ENCODE results near the gene CYB5R2.
"Not testable (repeated sequence)": the region's sequence is repeated elsewhere in the genome, so short reads cannot be mapped to it uniquely, and the experiment has no call there.

CYB5R2 gene

GRCh38 chr11:7677071-7677470 is 3.8 kb upstream of the CYB5R2 start:
- Mint-ChIP-seq H3K27ac (no peak overlapping the region), H3K27me3 (peaks cover 38% of the 10 kb centered on the region), H3K9me3 (ENCODE audit: low read depth) (no peaks in the 10 kb centered on the region), H3K36me3 (no peaks in the 10 kb centered on the region), H3K4me1 (ENCODE audit: low read depth) (peaks cover 11% of the 10 kb centered on the region), H3K4me3 (no peak overlapping the region)

DNA sequence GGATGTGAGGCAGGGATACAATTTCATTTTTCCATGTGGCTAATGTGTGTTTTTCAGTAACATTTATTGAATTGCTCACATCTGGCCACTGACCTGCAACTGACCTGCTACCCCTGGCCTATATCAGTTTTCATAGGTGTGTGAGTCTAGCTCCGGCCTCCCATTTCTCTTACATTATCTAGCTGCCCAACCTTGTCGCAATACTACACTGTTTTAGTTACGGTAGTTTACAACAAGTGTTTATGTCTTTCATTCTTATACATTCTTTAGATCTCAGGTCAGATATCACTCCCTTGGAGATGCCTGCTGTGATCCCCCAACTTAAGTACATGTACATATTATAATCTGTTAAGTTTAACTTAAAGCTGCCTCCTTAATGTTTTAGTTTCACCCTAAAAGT is 2.3 kb upstream of the CYB5R2 start:
- H3K27me3 Mint-ChIP-seq, result peaks cover 38% of the 10 kb centered on the region
- no peaks in the 10 kb centered on the region for H3K9me3 Mint-ChIP-seq (ENCODE audit: low read depth)
- peaks cover 11% of the 10 kb centered on the region for H3K4me1 Mint-ChIP-seq (ENCODE audit: low read depth)

DNA sequence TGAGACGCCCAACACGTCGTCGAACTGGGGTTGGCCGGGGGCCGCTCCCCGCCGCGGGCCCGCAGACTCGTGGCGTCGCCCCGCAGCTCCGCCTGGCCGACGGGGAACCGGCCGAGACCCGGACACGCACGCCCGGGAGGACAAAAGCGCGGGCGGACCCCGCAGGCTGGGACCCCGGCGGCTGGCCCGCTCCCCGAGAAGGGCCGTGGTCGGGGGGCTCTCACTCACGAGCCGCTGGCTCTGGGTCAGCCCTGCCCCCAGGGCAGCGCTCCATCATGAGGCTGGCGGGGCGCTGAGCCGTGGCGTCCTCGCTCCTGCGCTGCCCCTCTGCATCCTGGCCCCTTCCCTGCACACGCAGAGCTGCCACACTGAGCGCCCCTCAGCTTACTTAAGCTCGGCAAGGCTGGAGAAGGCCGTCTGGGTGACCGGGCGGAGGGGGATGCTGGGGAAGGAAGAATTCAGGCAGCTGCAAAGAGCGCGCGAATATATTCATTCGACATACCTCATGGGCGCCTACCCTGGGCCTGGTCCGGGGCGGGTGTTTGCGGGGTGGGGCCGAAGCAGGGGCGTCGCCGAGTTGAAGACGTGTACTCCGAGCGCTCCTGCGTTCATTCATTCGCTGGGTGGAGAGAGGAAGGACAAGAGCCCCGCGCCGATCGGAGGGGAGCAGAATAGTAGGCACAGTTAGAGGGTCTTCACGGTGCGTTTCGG is 579 bp upstream of the CYB5R2 start:
- no peak overlapping the region for H3K27ac Mint-ChIP-seq
- peaks cover 38% of the 10 kb centered on the region for H3K27me3 Mint-ChIP-seq
- peak overlapping the region; percentile 82 for H3K4me3 Mint-ChIP-seq
- H3K36me3 Mint-ChIP-seq, result no peaks in the 10 kb centered on the region
- no peaks in the 10 kb centered on the region for H3K9me3 Mint-ChIP-seq (ENCODE audit: low read depth)
- peaks cover 11% of the 10 kb centered on the region for H3K4me1 Mint-ChIP-seq (ENCODE audit: low read depth)

More for the DNA sequence above, 2.3 kb upstream of the CYB5R2 start:
- Mint-ChIP-seq H3K4me3 (no peak overlapping the region), H3K27ac (no peak overlapping the region), H3K36me3 (no peaks in the 10 kb centered on the region)

- Mint-ChIP-seq H3K27ac (no peak overlapping the region), H3K27me3 (peaks cover 32% of the 10 kb centered on the region), H3K36me3 (no peaks in the 10 kb centered on the region), H3K4me3 (peak overlapping the region; percentile 66), H3K9me3 (ENCODE audit: low read depth) (no peaks in the 10 kb centered on the region), H3K4me1 (ENCODE audit: low read depth) (peaks cover 11% of the 10 kb centered on the region)
Observed at GRCh38 chr11:7672276-7672959, 882 bp downstream of the CYB5R2 start.

DNA sequence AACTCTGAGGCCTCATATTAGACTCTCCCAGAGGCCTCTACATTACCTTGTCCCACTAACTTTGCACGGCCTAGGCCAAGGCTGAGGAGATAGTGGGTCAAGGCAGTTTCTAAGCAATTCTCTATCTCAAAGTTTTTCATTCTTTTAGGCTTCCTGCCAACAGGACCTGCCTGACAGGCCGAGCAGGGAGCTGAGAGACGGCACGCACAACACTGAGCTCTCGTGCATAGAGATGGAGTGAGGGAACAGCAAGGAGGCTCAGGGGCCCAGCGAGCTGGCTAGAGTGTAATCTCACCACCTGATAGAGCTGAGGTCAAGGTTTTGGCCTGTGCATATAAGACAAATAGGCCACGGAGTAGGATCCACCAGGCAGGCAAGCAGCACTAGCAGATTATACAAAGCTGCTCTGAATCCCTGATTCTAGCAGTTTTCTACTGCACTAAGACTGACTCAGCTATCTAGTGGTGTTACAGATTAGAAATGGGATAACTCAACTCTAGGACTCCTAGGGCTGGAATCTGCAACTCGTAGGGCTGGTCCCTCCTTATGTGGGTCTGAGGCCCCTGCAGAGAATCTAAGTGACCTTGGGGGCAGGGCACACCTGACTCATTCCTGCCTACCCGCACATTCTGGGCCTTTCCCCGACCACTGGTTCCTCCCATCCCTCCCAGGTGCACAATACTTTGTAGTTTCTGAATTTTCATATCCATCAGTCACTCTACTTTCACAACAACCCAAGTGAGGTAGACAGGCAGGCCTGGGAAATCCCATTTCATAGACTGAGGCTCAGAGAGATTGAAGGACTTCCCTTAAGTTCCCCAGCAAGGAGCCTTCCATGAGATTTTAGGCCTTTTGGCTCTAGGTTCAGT is 1.7 kb downstream of the CYB5R2 start:
- Mint-ChIP-seq H3K4me1 (ENCODE audit: low read depth) (peaks cover 11% of the 10 kb centered on the region), H3K27me3 (peaks cover 27% of the 10 kb centered on the region), H3K9me3 (ENCODE audit: low read depth) (no peaks in the 10 kb centered on the region), H3K4me3 (no peak overlapping the region), H3K27ac (no peak overlapping the region), H3K36me3 (no peaks in the 10 kb centered on the region)

DNA sequence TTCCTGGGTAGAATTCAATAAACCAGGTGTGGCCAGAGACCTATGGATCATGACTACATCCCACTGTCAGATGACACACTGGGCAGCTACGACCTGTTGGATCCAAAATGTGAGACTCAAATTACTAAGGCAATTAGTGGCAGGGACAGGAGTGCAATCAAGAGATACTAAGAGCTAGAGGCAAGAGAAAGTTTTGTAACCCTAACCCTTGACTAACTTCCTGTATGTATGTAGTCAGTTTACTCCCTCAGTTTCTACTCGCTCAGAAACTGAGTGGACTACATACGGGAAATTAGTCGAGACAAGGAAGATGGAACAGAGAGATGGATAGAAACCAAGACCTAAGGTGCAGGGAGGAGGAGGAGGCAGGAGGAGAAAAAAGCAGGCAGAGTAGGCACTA is 2.7 kb downstream of the CYB5R2 start:
- no peak overlapping the region for H3K4me3 Mint-ChIP-seq
- H3K27me3 Mint-ChIP-seq, result peaks cover 20% of the 10 kb centered on the region
- H3K9me3 Mint-ChIP-seq (ENCODE audit: low read depth), result no peaks in the 10 kb centered on the region
- no peaks in the 10 kb centered on the region for H3K36me3 Mint-ChIP-seq
- peaks cover 11% of the 10 kb centered on the region for H3K4me1 Mint-ChIP-seq (ENCODE audit: low read depth)
- no peak overlapping the region for H3K27ac Mint-ChIP-seq

DNA sequence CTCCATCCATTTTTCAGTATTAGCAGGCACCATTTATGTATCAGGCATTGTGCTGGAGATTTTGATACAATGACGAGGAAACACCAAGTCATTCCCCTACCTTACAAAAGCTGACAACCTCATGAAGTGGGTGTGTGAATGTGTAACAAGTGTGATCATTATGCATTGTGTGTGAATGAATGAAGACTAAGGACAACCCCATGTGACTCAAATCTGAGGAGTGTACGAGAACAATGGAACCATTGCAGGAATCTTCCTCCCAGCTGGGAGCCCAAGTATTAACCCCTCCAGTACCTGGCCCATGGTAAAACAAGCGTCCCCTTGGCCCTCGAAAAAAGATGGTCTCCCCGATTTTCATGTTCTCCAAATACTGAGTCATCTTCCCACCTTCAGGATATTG is 4.4 kb downstream of the CYB5R2 start:
- no peak overlapping the region for H3K27ac Mint-ChIP-seq
- peaks cover 3% of the 10 kb centered on the region for H3K27me3 Mint-ChIP-seq
- peaks cover 4% of the 10 kb centered on the region for H3K4me1 Mint-ChIP-seq (ENCODE audit: low read depth)
- H3K9me3 Mint-ChIP-seq (ENCODE audit: low read depth), result no peaks in the 10 kb centered on the region
- H3K36me3 Mint-ChIP-seq, result no peaks in the 10 kb centered on the region
- no peak overlapping the region for H3K4me3 Mint-ChIP-seq

GRCh38 chr11:7668464-7668863 is 4.8 kb downstream of the CYB5R2 start:
- Mint-ChIP-seq H3K4me3 (no peak overlapping the region), H3K9me3 (ENCODE audit: low read depth) (no peaks in the 10 kb centered on the region), H3K4me1 (ENCODE audit: low read depth) (peaks cover 3% of the 10 kb centered on the region), H3K36me3 (no peaks in the 10 kb centered on the region), H3K27ac (no peak overlapping the region), H3K27me3 (peaks cover 2% of the 10 kb centered on the region)

GRCh38 chr11:7667460-7667859 is 5.8 kb downstream of the CYB5R2 start:
- H3K27ac Mint-ChIP-seq, result no peak overlapping the region
- H3K4me3 Mint-ChIP-seq, result no peak overlapping the region
- H3K4me1 Mint-ChIP-seq (ENCODE audit: low read depth), result peaks cover 2% of the 10 kb centered on the region
- H3K9me3 Mint-ChIP-seq (ENCODE audit: low read depth), result no peaks in the 10 kb centered on the region
- H3K27me3 Mint-ChIP-seq, result no peaks in the 10 kb centered on the region
- H3K36me3 Mint-ChIP-seq, result no peaks in the 10 kb centered on the region

DNA sequence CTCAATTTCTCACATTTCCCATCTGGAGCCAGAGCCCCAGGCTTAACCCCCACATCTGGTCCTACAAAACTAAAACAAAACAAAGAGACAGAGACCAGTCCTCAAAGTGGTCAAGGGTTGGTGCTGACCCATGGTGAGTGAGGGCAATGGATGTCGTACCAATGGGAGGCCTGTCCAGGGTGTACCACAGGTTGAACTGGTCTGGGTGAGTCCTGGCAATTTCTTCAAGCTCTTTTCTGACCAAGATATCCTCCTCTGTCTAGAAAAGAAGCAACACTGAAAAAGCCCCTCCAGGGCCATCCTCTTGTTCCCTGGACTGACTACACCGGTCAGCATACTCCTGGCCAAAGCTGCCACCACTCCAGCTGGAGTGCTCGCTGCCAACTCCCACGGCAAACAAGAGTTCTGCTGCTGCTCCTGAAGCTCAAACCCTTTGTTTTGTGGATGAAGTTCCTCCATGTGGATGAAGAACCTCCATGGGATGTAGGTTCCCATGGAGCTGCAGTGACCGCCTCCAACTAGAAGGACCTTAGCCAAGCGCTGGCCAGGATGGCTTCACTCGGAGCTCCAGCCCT is 6.9 kb downstream of the CYB5R2 start:
- H3K36me3 Mint-ChIP-seq, result no peaks in the 10 kb centered on the region
- H3K27ac Mint-ChIP-seq, result no peak overlapping the region

GRCh38 chr11:7665473-7666291 is 7.6 kb downstream of the CYB5R2 start:
- H3K9me3 Mint-ChIP-seq (ENCODE audit: low read depth), result no peaks in the 10 kb centered on the region
- H3K36me3 Mint-ChIP-seq, result no peaks in the 10 kb centered on the region
- H3K27ac Mint-ChIP-seq, result no peak overlapping the region
- H3K4me1 Mint-ChIP-seq (ENCODE audit: low read depth), result no peaks in the 10 kb centered on the region
- no peaks in the 10 kb centered on the region for H3K27me3 Mint-ChIP-seq
- no peak overlapping the region for H3K4me3 Mint-ChIP-seq

More for the DNA sequence above, 6.9 kb downstream of the CYB5R2 start:
- no peaks in the 10 kb centered on the region for H3K4me1 Mint-ChIP-seq (ENCODE audit: low read depth)
- H3K9me3 Mint-ChIP-seq (ENCODE audit: low read depth), result no peaks in the 10 kb centered on the region
- H3K27me3 Mint-ChIP-seq, result no peaks in the 10 kb centered on the region
- H3K4me3 Mint-ChIP-seq, result no peak overlapping the region

GRCh38 chr11:7664867-7665266 is 8.4 kb downstream of the CYB5R2 start:
- no peaks in the 10 kb centered on the region for H3K4me1 Mint-ChIP-seq (ENCODE audit: low read depth)
- H3K27ac Mint-ChIP-seq, result no peak overlapping the region
- H3K36me3 Mint-ChIP-seq, result no peaks in the 10 kb centered on the region
- no peak overlapping the region for H3K4me3 Mint-ChIP-seq
- H3K27me3 Mint-ChIP-seq, result no peaks in the 10 kb centered on the region
- no peaks in the 10 kb centered on the region for H3K9me3 Mint-ChIP-seq (ENCODE audit: low read depth)

DNA sequence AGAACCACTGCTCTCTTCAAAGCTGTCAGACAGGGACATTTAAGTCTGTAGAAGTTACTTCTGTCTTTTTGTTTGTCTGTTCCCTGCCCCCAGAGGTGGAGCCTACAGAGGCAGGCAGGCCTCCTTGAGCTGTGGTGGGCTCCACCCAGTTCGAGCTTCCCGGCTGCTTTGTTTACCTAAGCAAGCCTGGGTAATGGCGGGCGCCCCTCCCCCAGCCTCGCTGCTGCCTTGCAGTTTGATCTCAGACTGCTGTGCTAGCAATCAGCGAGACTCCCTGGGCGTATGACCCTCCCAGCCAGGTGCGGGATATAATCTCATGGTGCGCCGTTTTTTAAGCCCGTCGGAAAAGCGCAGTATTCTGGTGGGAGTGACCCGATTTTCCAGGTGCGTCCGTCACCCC is 9.8 kb downstream of the CYB5R2 start:
- not testable (repeated sequence) for H3K4me1 Mint-ChIP-seq (ENCODE audit: low read depth)

GRCh38 chr11:7657306-7658025 is 15.8 kb downstream of the CYB5R2 start:
- no peak overlapping the region for H3K27ac Mint-ChIP-seq
- H3K4me1 Mint-ChIP-seq (ENCODE audit: low read depth), result no peaks in the 10 kb centered on the region

More for the DNA sequence above, 9.8 kb downstream of the CYB5R2 start:
- not testable (repeated sequence) for H3K9me3 Mint-ChIP-seq (ENCODE audit: low read depth); H3K27me3 Mint-ChIP-seq; H3K27ac Mint-ChIP-seq; H3K4me3 Mint-ChIP-seq; H3K36me3 Mint-ChIP-seq

More at GRCh38 chr11:7657306-7658025, 15.8 kb downstream of the CYB5R2 start:
- no peak overlapping the region for H3K4me3 Mint-ChIP-seq
- peaks cover 12% of the 10 kb centered on the region for H3K36me3 Mint-ChIP-seq
- no peaks in the 10 kb centered on the region for H3K9me3 Mint-ChIP-seq (ENCODE audit: low read depth)
- H3K27me3 Mint-ChIP-seq, result no peaks in the 10 kb centered on the region

All from activated naive CD8-positive, alpha-beta T cell (primary cell).